Measurements from ENCODE around the gene SPATS1. TPM values are rescaled to one million over a fixed set of nuclear protein-coding genes. Genes with fewer than 3 reads are reported as not detected.

The SPATS1 gene
- polyA plus RNA-seq, 1 donor from 2014 or later, result not detected

DNA sequence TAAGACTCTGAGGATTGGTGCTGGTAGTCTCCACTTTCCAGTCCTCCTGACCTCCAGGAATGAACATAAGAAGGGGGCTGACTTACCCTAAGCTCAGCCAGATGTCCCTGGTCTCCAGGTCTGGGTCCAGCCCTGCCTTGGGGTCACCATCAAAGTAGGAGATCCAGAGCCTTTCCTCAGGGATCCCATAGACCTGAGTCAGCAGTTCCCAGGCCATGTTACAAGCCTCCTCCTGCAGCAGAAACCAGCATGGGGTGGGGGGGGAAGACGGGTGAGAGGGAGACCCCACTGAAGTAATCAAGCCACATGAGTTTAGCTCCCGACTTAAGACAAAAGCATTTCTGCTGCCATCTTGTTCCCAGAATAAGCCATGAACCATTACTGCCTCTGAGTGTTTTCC is 31.1 kb upstream of the SPATS1 start:
- H3K79me2 ChIP-seq (replicated peaks; ENCODE audit: insufficient read depth, low read length), result peaks cover 7% of the 10 kb centered on the region
- H3K4me3 ChIP-seq (ENCODE audit: low read length), result peak overlapping the region; percentile 98
- H3K9me2 ChIP-seq (ENCODE audit: insufficient read depth, low read length), result no peaks in the 10 kb centered on the region
- no peaks in the 10 kb centered on the region for H3K27me3 ChIP-seq (ENCODE audit: insufficient read depth, low read depth, low read length)
- no peaks in the 10 kb centered on the region for H3K9me3 ChIP-seq (ENCODE audit: low read length)
- no peak overlapping the region for H3K27ac ChIP-seq (ENCODE audit: low read length)
- no peak overlapping the region for H2AFZ ChIP-seq (ENCODE audit: low read depth, low read length)
- no peaks in the 10 kb centered on the region for H3F3A ChIP-seq (ENCODE audit: insufficient read depth, low read length, poor library complexity, severe bottlenecking)
- H4K20me1 ChIP-seq (ENCODE audit: insufficient read depth), result no peaks in the 10 kb centered on the region
- no peak overlapping the region for H3K4me2 ChIP-seq (ENCODE audit: low read length)
- TF ChIP-seq MXI1 (conservative IDR thresholded peaks at IDR 0.05; ENCODE audit: poor library complexity, severe bottlenecking) (no peak), CTCF (IDR thresholded peaks at IDR 0.05; ENCODE audit: poor library complexity, severe bottlenecking) (no peak), REST (IDR thresholded peaks at IDR 0.05; ENCODE audit: borderline replicate concordance) (no peak), TAF1 (IDR thresholded peaks at IDR 0.05; ENCODE audit: low read depth) (no peak), RAD21 (conservative IDR thresholded peaks at IDR 0.05) (no peak), EZH2 (IDR thresholded peaks at IDR 0.05; ENCODE audit: borderline replicate concordance, insufficient read depth, low read length, poor library complexity, severe bottlenecking) (no peak), SMC3 (conservative IDR thresholded peaks at IDR 0.05; ENCODE audit: poor library complexity) (no peak), EP300 (conservative IDR thresholded peaks at IDR 0.05; ENCODE audit: poor library complexity, severe bottlenecking) (no peak), POLR2AphosphoS5 (IDR thresholded peaks at IDR 0.05) (no peak)
- no peak overlapping the region for H3K9ac ChIP-seq (ENCODE audit: low read length)
- peaks cover 7% of the 10 kb centered on the region for H3K36me3 ChIP-seq (ENCODE audit: insufficient read depth, low read length)

DNA sequence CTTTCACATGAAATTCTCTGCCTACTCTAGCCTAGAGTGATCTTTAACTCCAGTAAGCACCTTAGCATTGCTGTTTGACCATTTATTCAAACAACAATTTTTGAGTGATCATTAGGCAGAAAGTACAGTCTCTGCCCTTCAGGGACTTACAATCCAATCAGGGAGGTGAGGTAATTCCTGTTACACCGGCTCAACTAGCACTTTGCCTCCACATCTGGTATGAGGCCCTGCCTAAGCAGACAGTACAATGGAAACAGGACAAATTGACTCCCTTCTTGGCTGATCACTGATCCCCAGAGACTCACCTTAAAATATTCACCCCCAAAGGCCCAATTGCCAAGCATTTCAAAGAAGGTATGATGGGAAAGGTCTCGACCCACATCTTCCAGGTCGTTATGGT is 30.7 kb upstream of the SPATS1 start:
- peak overlapping the region; percentile 98 for H3K4me3 ChIP-seq (ENCODE audit: low read length)

More for the DNA sequence above, 30.7 kb upstream of the SPATS1 start:
- Histone ChIP-seq H3K27ac (ENCODE audit: low read length) (no peak overlapping the region), H3K9me3 (ENCODE audit: low read length) (no peaks in the 10 kb centered on the region), H3K4me2 (ENCODE audit: low read length) (no peak overlapping the region), H3K36me3 (ENCODE audit: insufficient read depth, low read length) (peaks cover 7% of the 10 kb centered on the region), H3F3A (ENCODE audit: insufficient read depth, low read length, poor library complexity, severe bottlenecking) (no peaks in the 10 kb centered on the region), H4K20me1 (ENCODE audit: insufficient read depth) (no peaks in the 10 kb centered on the region), H3K79me2 (replicated peaks; ENCODE audit: insufficient read depth, low read length) (peaks cover 7% of the 10 kb centered on the region), H3K9ac (ENCODE audit: low read length) (no peak overlapping the region), H3K9me2 (ENCODE audit: insufficient read depth, low read length) (no peaks in the 10 kb centered on the region), H3K27me3 (ENCODE audit: insufficient read depth, low read depth, low read length) (no peaks in the 10 kb centered on the region), H2AFZ (ENCODE audit: low read depth, low read length) (no peak overlapping the region)
- no peak for TF ChIP-seq MXI1 (conservative IDR thresholded peaks at IDR 0.05; ENCODE audit: poor library complexity, severe bottlenecking)
- TF ChIP-seq POLR2AphosphoS5 (IDR thresholded peaks at IDR 0.05), result no peak
- TF ChIP-seq EP300 (conservative IDR thresholded peaks at IDR 0.05; ENCODE audit: poor library complexity, severe bottlenecking), result no peak
- TF ChIP-seq SMC3 (conservative IDR thresholded peaks at IDR 0.05; ENCODE audit: poor library complexity), result no peak
- TF ChIP-seq CTCF (IDR thresholded peaks at IDR 0.05; ENCODE audit: poor library complexity, severe bottlenecking), result no peak
- TF ChIP-seq REST (IDR thresholded peaks at IDR 0.05; ENCODE audit: borderline replicate concordance), result no peak
- no peak for TF ChIP-seq TAF1 (IDR thresholded peaks at IDR 0.05; ENCODE audit: low read depth)
- no peak for TF ChIP-seq RAD21 (conservative IDR thresholded peaks at IDR 0.05)
- TF ChIP-seq EZH2 (IDR thresholded peaks at IDR 0.05; ENCODE audit: borderline replicate concordance, insufficient read depth, low read length, poor library complexity, severe bottlenecking), result no peak
